BJ (cell line): ENCODE results near the gene MYCL. TPM values are rescaled to one million over a fixed set of nuclear protein-coding genes. Genes with fewer than 3 reads are reported as not detected.
A peak's percentile ranks its signal among the peaks of the same experiment; 100 is the strongest.

Experiments
- CTCF ChIA-PET: fragments of 350-600 bp; formaldehyde crosslinking; extraction: SDS; loops from one replicate; lab custom pipeline; 2021; ENCODE audit warnings: antibody characterized with exemption, inconsistent platforms; lab: Yijun Ruan, JAX
- POLR2A ChIA-PET: fragments of 300-600 bp; sonication (Branson Sonifier 250); formaldehyde crosslinking; extraction: SDS; loops from one replicate; lab custom pipeline; 2021; ENCODE audit warnings: antibody characterized with exemption; lab: Charles Lee
- DNase-seq: peaks from one replicate; pipeline ENCODE4 v3.0.0-alpha.2; 2011; ENCODE audit warnings: low read depth
- H3K27me3 ChIP-seq: 2 replicates; pipeline ENCODE4 v1.6.0; 2011; ENCODE audit warnings: low read length; ENCODE audit not compliant: control insufficient read depth, insufficient read depth
- H3K36me3 ChIP-seq: 2 replicates; pipeline ENCODE4 v1.5.1; 2011; ENCODE audit warnings: low read length; ENCODE audit not compliant: control insufficient read depth, insufficient read depth
- H3K4me3 ChIP-seq: 2 replicates; pipeline ENCODE4 v1.5.1; 2011; ENCODE audit warnings: low read depth, mild to moderate bottlenecking, control low read depth, low read length
- CTCF ChIP-seq: IDR thresholded peaks from 2 replicates; pipeline ENCODE4 v1.5.1; 2011; ENCODE audit warnings: low read depth, mild to moderate bottlenecking, control low read depth, inconsistent platforms, low read length, moderate library complexity; ENCODE audit not compliant: insufficient read depth
- polyA plus RNA-seq: library from polyadenylated mRNA; depleted of rRNA; stranded (reverse); fragments of >200 nt; gene quantifications from 2 replicates; pipeline ENCODE4 v1.2.3, GENCODE V29; 2011

The MYCL gene
- polyA plus RNA-seq, 1 experiment: 0.22 TPM

- ChIA-PET POLR2A (no interaction called here), CTCF (no interaction called here)
- no peak overlapping the region for H3K4me3 ChIP-seq
- TF ChIP-seq CTCF: no peak
- no peak for DNase-seq
- H3K27me3 ChIP-seq: peaks cover 8% of the 10 kb centered on the region
- no peaks in the 10 kb centered on the region for H3K36me3 ChIP-seq
Observed at GRCh38 chr1:39938856-39939255, 37.1 kb upstream of the MYCL start.

GRCh38 chr1:39936724-39937491 is 35.2 kb upstream of the MYCL start:
- POLR2A ChIA-PET: interaction anchor here (0.6 kb wide), 1 partner anchor 126 kb away, joined by 3 read pairs; no protein-coding TSS in a partner anchor
- TF ChIP-seq CTCF: no peak

GRCh38 chr1:39933956-39934941 is 32.5 kb upstream of the MYCL start:
- Histone ChIP-seq H3K4me3 (no peak overlapping the region), H3K27me3 (peaks cover under 1% of the 10 kb centered on the region; the same call in 1 of the 2 replicates), H3K36me3 (no peaks in the 10 kb centered on the region)
- DNase-seq: peak; percentile 96
- ChIA-PET POLR2A (no interaction called here), CTCF (interaction anchor here (0.8 to 4.7 kb wide), 7 partner anchors 9 to 134 kb away, joined by 3 to 29 read pairs (median 3); no protein-coding TSS in a partner anchor)
- no peak for TF ChIP-seq CTCF

More at GRCh38 chr1:39936724-39937491, 35.2 kb upstream of the MYCL start:
- CTCF ChIA-PET: interaction anchor here (0.6 to 1.9 kb wide), 6 partner anchors 13 to 36 kb away, joined by 3 to 6 read pairs (median 4); no protein-coding TSS in a partner anchor
- Histone ChIP-seq H3K36me3 (no peaks in the 10 kb centered on the region), H3K27me3 (peaks cover 5% of the 10 kb centered on the region), H3K4me3 (no peak overlapping the region)
- no peak for DNase-seq

GRCh38 chr1:39928809-39929587 is 27.3 kb upstream of the MYCL start:
- Histone ChIP-seq H3K36me3 (no peaks in the 10 kb centered on the region), H3K27me3 (peaks cover 2% of the 10 kb centered on the region), H3K4me3 (no peak overlapping the region)
- TF ChIP-seq CTCF: no peak
- ChIA-PET POLR2A (no interaction called here), CTCF (interaction anchor here (0.9 to 7.9 kb wide), 4 partner anchors 9 to 44 kb away, joined by 3 to 43 read pairs (median 10); partner anchors contain the start of gene MYCL)
- no peak for DNase-seq
